Activated CD4-positive, alpha-beta T cell treated with anti-CD3 and anti-CD28 coated beads, Interleukin-2, amount 10 ng/mL, durations not matched to agents 7 days and 5 days (primary cell): ENCODE data around the gene MADD. TPM values are rescaled to one million over a fixed set of nuclear protein-coding genes. Genes with fewer than 3 reads are reported as not detected.
"Not testable (repeated sequence)": the region's sequence is repeated elsewhere in the genome, so short reads cannot be mapped to it uniquely, and the experiment has no call there.

Experiments used
- CTCF ChIA-PET: fragments of 350-600 bp; sonication (Branson Sonifier 250); formaldehyde crosslinking; loops from one replicate; lab custom pipeline; 2021; ENCODE audit warnings: antibody characterized with exemption; lab: Charles Lee
- POLR2A ChIA-PET: fragments of 350-600 bp; sonication (Branson Sonifier 250); formaldehyde crosslinking; loops from one replicate; lab custom pipeline; 2021; ENCODE audit warnings: antibody characterized with exemption; lab: Charles Lee
- DNase-seq: peaks from one replicate; pipeline ENCODE4 v3.0.0-alpha.2; 2020
- H3K27ac Mint-ChIP-seq: one replicate; pipeline ENCODE4 v1.8.0; 2021; ENCODE audit warnings: mild to moderate bottlenecking, moderate library complexity, mixed read lengths
- H3K27me3 Mint-ChIP-seq: one replicate; pipeline ENCODE4 v1.8.0; 2021; ENCODE audit warnings: mixed read lengths
- H3K36me3 Mint-ChIP-seq: one replicate; pipeline ENCODE4 v1.8.0; 2021; ENCODE audit warnings: low read depth, mixed read lengths
- H3K4me1 Mint-ChIP-seq: one replicate; pipeline ENCODE4 v1.8.0; 2021; ENCODE audit warnings: mixed read lengths
- H3K4me3 Mint-ChIP-seq: one replicate; pipeline ENCODE4 v1.8.0; 2021; ENCODE audit warnings: mild to moderate bottlenecking, moderate library complexity, mixed read lengths
- H3K9me3 Mint-ChIP-seq: one replicate; pipeline ENCODE4 v1.8.0; 2021; ENCODE audit warnings: mixed read lengths
- total RNA-seq, 2 experiments: library from RNA; stranded (reverse); gene quantifications; one replicate each; pipeline ENCODE4 v1.2.3, GENCODE V29; 2021

The MADD gene
- total RNA-seq, 2 experiments from 2014 or later, result 93.3 to 95.1 TPM

GRCh38 chr11:47329431-47329986 is 59.6 kb downstream of the MADD start:
- POLR2A ChIA-PET, result no interaction called here
- H3K27ac Mint-ChIP-seq, result no peak overlapping the region

GRCh38 chr11:47329987-47330931 is 60.3 kb downstream of the MADD start:
- Mint-ChIP-seq H3K36me3 (peaks cover 17% of the 10 kb centered on the region), H3K27ac (no peak overlapping the region), H3K4me1 (no peaks in the 10 kb centered on the region), H3K27me3 (no peaks in the 10 kb centered on the region), H3K9me3 (no peaks in the 10 kb centered on the region), H3K4me3 (no peak overlapping the region)
- DNase-seq, result no peak
- ChIA-PET CTCF (interaction anchor here (0.5 to 1.5 kb wide), 4 partner anchors 15 to 71 kb away, joined by 3 to 4 read pairs (median 3); no protein-coding TSS in a partner anchor), POLR2A (no interaction called here)

More at GRCh38 chr11:47329431-47329986, 59.6 kb downstream of the MADD start:
- Mint-ChIP-seq H3K36me3 (peaks cover 23% of the 10 kb centered on the region), H3K4me1 (no peaks in the 10 kb centered on the region), H3K9me3 (no peaks in the 10 kb centered on the region), H3K27me3 (no peaks in the 10 kb centered on the region), H3K4me3 (no peak overlapping the region)
- DNase-seq, result no peak
- CTCF ChIA-PET, result interaction anchor here (1.5 kb wide), 1 partner anchor 44 kb away, joined by 3 read pairs; no protein-coding TSS in a partner anchor

- no peaks in the 10 kb centered on the region for H3K4me1 Mint-ChIP-seq
- H3K27ac Mint-ChIP-seq, result peak overlapping the region; percentile 13
- DNase-seq, result no peak
- H3K36me3 Mint-ChIP-seq, result peaks cover 15% of the 10 kb centered on the region
- ChIA-PET CTCF (no interaction called here), POLR2A (no interaction called here)
- H3K27me3 Mint-ChIP-seq, result no peaks in the 10 kb centered on the region
- H3K4me3 Mint-ChIP-seq, result no peak overlapping the region
- no peaks in the 10 kb centered on the region for H3K9me3 Mint-ChIP-seq
Measured at GRCh38 chr11:47331454-47332302, 61.7 kb downstream of the MADD start.

GRCh38 chr11:47332303-47332711 is 62.4 kb downstream of the MADD start:
- Mint-ChIP-seq H3K27ac (no peak overlapping the region), H3K4me1 (no peaks in the 10 kb centered on the region), H3K36me3 (peaks cover 14% of the 10 kb centered on the region), H3K9me3 (no peaks in the 10 kb centered on the region), H3K4me3 (no peak overlapping the region), H3K27me3 (no peaks in the 10 kb centered on the region)
- ChIA-PET CTCF (no interaction called here), POLR2A (no interaction called here)
- no peak for DNase-seq

GRCh38 chr11:47332791-47333525 is 63.0 kb downstream of the MADD start:
- Mint-ChIP-seq H3K27ac (no peak overlapping the region), H3K27me3 (no peaks in the 10 kb centered on the region), H3K4me1 (no peaks in the 10 kb centered on the region), H3K4me3 (no peak overlapping the region), H3K36me3 (peaks cover 9% of the 10 kb centered on the region), H3K9me3 (no peaks in the 10 kb centered on the region)
- ChIA-PET POLR2A (interaction anchor here (0.6 kb wide), 1 partner anchor 1211 kb away, joined by 3 read pairs; no protein-coding TSS in a partner anchor), CTCF (no interaction called here)
- no peak for DNase-seq

GRCh38 chr11:47333526-47333845 is 63.6 kb downstream of the MADD start:
- Mint-ChIP-seq H3K9me3 (no peaks in the 10 kb centered on the region), H3K27ac (no peak overlapping the region), H3K4me3 (no peak overlapping the region), H3K36me3 (peaks cover 9% of the 10 kb centered on the region), H3K27me3 (no peaks in the 10 kb centered on the region), H3K4me1 (no peaks in the 10 kb centered on the region)
- no peak for DNase-seq
- POLR2A ChIA-PET, result interaction anchor here (0.6 kb wide), 1 partner anchor 1211 kb away, joined by 3 read pairs; no protein-coding TSS in a partner anchor
- CTCF ChIA-PET, result no interaction called here

- ChIA-PET CTCF (interaction anchor here (0.5 kb wide), 1 partner anchor 38 kb away, joined by 3 read pairs; no protein-coding TSS in a partner anchor), POLR2A (interaction anchor here (0.6 kb wide), 1 partner anchor 1212 kb away, joined by 3 read pairs; no protein-coding TSS in a partner anchor)
- DNase-seq, result no peak
- no peaks in the 10 kb centered on the region for H3K27me3 Mint-ChIP-seq
- H3K9me3 Mint-ChIP-seq, result no peaks in the 10 kb centered on the region
- H3K4me1 Mint-ChIP-seq, result no peaks in the 10 kb centered on the region
- peaks cover 9% of the 10 kb centered on the region for H3K36me3 Mint-ChIP-seq
- no peak overlapping the region for H3K27ac Mint-ChIP-seq
- no peak overlapping the region for H3K4me3 Mint-ChIP-seq
Measured at GRCh38 chr11:47333886-47334443, 64.0 kb downstream of the MADD start.

- H3K27me3 Mint-ChIP-seq, POLR2A ChIA-PET, H3K9me3 Mint-ChIP-seq, H3K4me3 Mint-ChIP-seq, H3K36me3 Mint-ChIP-seq, H3K27ac Mint-ChIP-seq, H3K4me1 Mint-ChIP-seq, DNase-seq: not testable (repeated sequence)
- CTCF ChIA-PET, result interaction anchor here (0.5 to 0.6 kb wide), 2 partner anchors 37 to 83 kb away, joined by 3 read pairs; no protein-coding TSS in a partner anchor
Measured at GRCh38 chr11:47334699-47335411, 64.9 kb downstream of the MADD start.

GRCh38 chr11:47335733-47336132 is 65.8 kb downstream of the MADD start:
- Mint-ChIP-seq H3K27ac (no peak overlapping the region), H3K4me1 (no peaks in the 10 kb centered on the region), H3K9me3 (no peaks in the 10 kb centered on the region), H3K4me3 (no peak overlapping the region), H3K36me3 (peaks cover 3% of the 10 kb centered on the region), H3K27me3 (no peaks in the 10 kb centered on the region)
- CTCF ChIA-PET, result interaction anchor here (0.6 kb wide), 1 partner anchor 84 kb away, joined by 3 read pairs; no protein-coding TSS in a partner anchor
- POLR2A ChIA-PET, result no interaction called here
- DNase-seq, result no peak

- ChIA-PET CTCF (no interaction called here), POLR2A (no interaction called here)
- H3K9me3 Mint-ChIP-seq, result no peaks in the 10 kb centered on the region
- H3K4me3 Mint-ChIP-seq, result no peak overlapping the region
- no peaks in the 10 kb centered on the region for H3K27me3 Mint-ChIP-seq
- H3K36me3 Mint-ChIP-seq, result no peaks in the 10 kb centered on the region
- no peak overlapping the region for H3K27ac Mint-ChIP-seq
- no peaks in the 10 kb centered on the region for H3K4me1 Mint-ChIP-seq
- DNase-seq, result no peak
Measured at GRCh38 chr11:47336595-47336994, 66.7 kb downstream of the MADD start.

GRCh38 chr11:47337229-47337924 is 67.4 kb downstream of the MADD start:
- H3K4me3 Mint-ChIP-seq, result no peak overlapping the region
- H3K27ac Mint-ChIP-seq, result no peak overlapping the region
- no peaks in the 10 kb centered on the region for H3K4me1 Mint-ChIP-seq
- no peaks in the 10 kb centered on the region for H3K27me3 Mint-ChIP-seq
- ChIA-PET CTCF (no interaction called here), POLR2A (no interaction called here)
- H3K36me3 Mint-ChIP-seq, result no peaks in the 10 kb centered on the region
- no peaks in the 10 kb centered on the region for H3K9me3 Mint-ChIP-seq
- no peak for DNase-seq
